ENCODE measurements around the gene SAA1.

Gene SAA1

DNA sequence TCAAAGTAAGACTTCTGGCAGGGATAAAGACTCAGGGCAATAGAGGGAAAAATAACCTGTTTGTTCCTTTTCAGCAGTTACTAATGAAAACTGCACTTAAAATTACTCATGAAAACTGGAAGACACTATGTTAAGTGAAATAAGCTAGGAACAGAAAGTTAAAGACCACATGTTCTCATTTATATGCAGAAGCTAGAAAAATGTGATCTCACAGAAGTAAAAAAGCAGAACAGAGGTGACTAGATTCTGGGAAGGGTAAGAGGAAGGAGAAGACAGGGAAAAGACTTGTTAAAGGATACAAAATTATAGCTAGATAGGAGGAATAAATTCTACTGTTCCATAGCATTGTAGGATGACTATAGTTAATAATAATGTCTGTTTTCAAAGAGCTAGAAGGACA lies 33.7 kb downstream of the SAA1 start:
- DNase-seq (ENCODE audit: low read depth, low spot score), result no peak
- no peak overlapping the region for H3K4me3 ChIP-seq (ENCODE audit: low read length)

DNA sequence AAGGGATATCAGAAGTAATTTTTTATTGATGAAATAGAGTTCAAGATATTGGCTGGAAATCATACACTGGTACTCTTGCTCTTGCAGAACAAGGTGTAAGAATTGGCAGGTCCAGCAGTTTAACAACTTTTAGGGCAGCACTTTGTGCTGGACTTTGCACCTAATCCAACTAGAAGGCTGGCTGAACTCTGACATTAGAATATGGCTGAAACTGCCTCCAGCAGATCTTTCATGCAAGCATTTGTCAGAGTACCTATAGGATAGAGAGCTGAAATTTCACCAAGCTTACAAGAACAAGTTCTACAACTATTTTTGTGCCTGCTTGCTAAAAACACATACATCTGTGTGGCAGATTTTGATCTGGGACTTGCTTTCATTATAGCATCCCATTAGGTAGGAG lies 38.7 kb downstream of the SAA1 start:
- H3K4me3 ChIP-seq (ENCODE audit: low read length), result no peak overlapping the region
- no peak for DNase-seq (ENCODE audit: low read depth, low spot score)

DNA sequence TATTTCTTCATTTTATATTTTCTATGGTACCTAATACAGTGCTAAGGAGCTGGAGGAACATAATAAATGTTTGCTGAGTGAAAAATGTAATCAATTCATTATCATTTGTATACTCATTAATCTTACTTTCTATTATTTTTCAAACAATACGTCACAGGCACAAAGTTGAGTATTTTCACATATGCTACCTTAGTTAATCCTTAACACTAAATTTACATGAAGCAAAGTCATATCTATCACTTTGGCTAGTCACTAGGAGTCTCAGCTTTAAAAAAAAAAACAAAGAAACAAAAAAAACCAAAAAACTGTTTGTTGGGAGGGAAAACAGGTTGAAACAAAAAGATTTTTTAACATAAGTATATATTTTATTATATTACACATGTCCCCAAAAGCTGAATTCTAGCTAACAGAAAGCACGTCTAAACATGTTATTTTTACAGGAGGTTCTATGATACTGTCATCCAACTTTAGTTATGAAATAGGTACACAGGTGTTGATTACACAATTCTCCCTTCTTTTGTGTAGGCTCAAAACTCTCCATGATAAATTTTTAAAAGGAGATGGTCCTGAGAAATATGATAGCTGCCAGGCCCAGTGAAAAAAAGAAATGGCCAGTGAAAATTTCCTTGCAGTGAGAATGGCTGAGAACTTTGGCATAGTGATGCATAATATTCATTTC lies 41.5 kb downstream of the SAA1 start:
- H3K4me3 ChIP-seq (ENCODE audit: low read length), result no peak overlapping the region
- DNase-seq (ENCODE audit: low read depth, low spot score), result no peak

DNA sequence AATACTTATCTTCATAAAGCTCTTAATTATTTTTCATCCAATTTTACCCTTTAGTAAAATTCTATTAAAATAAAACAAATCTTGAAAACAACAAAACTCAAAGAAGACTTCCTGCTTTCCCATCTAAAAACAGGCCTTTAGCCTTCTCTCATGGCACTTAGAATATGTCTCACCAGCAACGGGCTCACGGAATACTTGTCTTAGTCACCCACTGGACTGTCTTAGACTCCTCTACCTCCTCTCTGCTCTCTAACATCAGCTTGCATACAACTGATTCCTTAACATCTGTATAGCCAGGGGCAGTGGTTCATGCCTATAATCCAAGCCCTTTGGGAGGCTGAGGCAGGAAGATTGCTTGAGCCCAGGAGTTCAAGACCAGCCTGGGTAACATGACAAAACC lies 42.2 kb downstream of the SAA1 start:
- DNase-seq (ENCODE audit: low read depth, low spot score), result no peak
- no peak overlapping the region for H3K4me3 ChIP-seq (ENCODE audit: low read length)

DNA sequence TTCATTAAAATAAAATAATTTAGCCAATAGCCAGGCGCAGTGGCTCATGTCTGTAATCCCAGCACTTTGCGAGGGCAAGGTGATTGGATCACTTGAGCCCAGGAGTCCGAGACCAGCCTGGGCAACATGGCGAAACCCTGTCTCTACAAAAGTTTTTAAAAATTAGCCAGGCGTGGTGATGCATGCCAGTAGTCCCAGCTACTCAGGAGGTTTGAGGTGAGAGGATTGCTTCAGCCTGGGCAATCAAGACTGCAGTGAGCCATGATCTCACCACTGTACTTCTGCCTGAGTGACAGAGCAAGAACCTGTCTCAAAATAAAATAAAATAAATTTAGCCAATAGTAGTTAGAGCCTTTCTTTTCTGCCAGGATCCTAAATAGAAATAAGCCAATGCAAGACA lies 43.6 kb downstream of the SAA1 start:
- H3K4me3 ChIP-seq (ENCODE audit: low read length), result no peak overlapping the region
- no peak for DNase-seq (ENCODE audit: low read depth, low spot score)

DNA sequence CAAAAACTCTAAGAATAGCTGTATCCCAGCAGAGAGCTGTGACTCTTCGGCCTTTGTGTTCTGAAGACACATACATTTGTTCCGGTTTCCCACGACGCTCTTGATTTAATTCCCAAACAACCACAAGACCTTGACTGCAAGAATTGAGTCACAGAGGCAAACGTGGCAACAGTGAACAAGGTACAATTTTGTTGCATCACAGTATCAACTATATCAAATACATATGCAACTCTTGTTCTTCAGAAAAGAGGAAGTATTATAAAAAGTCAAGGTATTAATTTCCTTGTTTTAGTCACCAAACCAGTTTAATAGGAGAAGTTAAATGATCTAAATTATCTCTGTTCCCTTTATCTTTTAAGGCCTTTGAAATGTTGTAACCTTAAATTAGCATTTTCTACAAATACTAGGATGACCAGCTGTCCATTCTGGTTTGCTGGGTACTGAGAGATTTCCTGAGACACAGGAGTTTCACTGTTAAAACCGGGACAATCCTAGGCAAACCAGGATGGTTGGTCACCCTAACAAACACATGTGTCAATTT lies 44.8 kb downstream of the SAA1 start:
- no peak overlapping the region for H3K4me3 ChIP-seq (ENCODE audit: low read length)
- DNase-seq (ENCODE audit: low read depth, low spot score), result no peak

DNA sequence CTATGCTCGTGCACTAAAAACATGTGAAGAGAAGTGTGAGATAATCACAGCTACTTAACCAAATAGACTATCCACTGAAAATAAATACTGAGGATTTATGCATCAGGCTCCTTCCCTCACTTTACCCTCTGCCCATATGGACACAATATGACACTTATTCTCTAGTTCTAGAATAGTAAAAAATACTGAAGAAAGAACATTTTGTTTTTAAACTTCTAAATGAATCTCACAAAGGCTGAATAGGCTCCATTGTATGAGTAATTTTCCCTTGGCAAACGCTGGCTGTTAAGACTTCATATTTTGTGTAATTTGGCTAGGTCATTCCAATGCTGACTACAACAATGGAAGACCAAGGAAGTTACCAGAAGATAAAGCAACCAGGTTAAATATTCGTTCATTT lies 45.9 kb downstream of the SAA1 start:
- H3K4me3 ChIP-seq (ENCODE audit: low read length), result no peak overlapping the region
- DNase-seq (ENCODE audit: low read depth, low spot score), result no peak

DNA sequence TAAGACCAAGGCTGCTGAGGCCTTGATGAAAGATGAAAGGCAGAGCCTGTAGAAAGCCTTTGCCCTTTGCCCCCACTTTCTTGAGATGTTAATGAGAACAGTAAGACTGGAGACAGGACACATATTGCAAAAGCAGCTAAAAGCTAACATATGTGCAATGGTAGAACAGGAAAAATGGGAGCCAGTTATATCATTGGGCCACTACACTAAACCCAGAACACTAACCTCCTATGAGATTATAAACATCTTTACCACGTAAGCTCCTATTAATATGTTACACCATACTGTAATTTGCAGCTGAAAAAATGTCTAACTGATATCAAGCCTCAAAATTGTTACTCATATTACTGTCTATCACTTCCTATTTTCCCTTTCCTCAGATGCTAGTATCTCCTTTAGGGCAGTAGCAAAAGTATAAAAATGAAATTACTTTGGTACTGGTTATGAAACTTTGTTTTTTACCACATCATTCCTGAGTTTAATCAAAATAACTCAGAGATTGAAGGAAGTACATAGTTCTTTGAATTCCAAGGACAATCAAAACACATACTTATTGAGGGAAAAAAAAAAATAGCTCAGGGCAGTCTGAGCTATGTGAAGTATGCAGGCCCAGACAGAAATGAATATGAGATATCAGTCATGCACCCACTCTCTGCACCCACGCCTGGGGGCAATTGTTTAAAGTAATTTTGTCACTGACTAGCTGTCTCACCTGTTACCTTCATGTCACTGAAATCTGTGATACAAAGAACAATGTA lies 46.8 kb downstream of the SAA1 start:
- no peak overlapping the region for H3K4me3 ChIP-seq (ENCODE audit: low read length)
- DNase-seq (ENCODE audit: low read depth, low spot score), result no peak

DNA sequence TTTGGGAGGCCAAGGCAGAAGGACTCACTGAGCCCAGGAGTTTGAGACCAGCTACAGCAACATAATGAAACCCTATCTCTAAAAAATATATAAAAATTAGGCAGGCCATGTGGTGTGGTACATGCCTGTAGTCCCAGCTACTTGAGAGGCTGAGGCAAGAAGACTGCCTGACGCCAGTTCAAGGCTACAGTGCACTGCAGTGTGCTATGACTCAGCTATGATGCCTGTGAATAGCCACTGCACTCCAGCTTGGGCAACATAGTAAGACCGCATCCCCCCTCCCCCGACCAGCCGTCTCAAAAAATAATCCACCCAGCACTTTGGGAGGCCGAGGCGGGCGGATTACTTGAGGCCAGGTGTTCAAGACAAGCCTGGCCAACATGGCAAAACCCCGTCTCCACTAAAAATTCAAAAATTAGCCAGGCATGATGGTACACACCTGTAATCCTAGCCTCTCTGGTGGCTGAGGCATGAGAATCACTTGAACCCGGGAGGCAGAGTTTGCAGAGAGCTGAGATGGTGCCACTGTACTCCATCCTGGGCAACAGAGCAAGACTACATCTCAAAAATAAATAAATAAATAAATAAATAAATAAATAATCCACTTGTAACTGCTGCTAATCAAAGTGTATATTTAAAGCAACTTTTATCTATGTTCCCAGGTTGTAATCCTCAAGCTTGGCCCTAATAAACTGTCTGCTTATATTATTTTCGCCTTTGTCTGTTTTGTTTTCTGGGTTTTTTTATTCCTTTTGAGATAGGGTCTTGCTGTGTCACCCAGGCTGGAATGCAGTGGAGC lies 48.1 kb downstream of the SAA1 start:
- no peak for DNase-seq (ENCODE audit: low read depth, low spot score)
- no peak overlapping the region for H3K4me3 ChIP-seq (ENCODE audit: low read length)

DNA sequence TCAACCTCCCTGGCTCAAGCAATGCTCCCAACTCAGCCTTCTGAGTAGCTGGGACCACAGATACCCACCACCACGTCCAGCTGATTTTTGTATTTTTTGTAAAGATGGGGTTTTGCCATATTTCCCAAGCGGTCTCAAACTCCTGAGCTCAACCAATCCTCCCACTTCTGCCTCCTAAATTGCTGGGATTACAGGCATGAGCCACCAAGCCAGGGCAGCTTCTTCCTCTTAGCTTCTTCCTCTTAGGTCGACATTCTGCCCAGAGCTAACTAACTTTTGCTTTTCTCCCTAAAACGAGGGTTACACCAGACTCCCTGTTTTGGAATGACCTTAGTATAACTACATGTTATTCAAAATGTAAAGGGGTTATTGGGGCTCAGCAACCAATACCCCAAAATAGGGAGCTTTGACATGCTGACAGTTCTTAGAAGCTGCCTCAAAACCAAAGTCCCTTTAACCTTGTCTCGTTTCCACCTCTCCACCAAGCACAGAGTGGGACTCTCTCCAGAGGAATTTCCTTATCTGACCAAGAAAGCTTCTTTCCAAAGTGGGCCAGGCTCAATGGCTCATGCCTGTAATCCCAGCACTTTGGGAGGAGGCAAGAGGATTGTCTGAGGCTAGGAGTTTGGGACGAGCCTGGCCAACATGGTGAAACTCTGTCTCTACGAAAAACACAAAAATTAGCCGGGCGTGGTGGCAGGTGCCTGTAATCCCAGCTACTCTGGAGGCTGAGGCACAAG lies 48.9 kb downstream of the SAA1 start:
- no peak for DNase-seq (ENCODE audit: low read depth, low spot score)
- no peak overlapping the region for H3K4me3 ChIP-seq (ENCODE audit: low read length)

DNA sequence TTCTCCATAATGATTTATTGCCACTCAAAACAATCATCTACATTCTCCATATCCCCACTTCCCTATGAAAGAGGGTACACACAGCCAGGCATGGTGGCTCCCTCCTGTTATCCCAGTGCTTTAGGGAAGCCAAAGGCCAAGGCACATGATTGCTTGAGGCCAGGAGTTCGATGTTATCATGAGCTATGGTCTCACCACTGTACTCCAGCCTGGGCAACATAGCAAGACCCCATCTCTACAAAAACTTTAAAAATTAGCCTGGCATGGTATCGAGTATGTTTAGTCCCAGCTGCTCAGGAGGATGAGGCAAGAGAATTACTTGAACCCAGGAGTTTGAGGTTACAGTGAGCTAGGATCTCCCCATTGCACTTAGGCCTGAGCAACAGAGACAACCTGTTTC lies 49.8 kb downstream of the SAA1 start:
- DNase-seq (ENCODE audit: low read depth, low spot score), result no peak
- no peak overlapping the region for H3K4me3 ChIP-seq (ENCODE audit: low read length)

DNA sequence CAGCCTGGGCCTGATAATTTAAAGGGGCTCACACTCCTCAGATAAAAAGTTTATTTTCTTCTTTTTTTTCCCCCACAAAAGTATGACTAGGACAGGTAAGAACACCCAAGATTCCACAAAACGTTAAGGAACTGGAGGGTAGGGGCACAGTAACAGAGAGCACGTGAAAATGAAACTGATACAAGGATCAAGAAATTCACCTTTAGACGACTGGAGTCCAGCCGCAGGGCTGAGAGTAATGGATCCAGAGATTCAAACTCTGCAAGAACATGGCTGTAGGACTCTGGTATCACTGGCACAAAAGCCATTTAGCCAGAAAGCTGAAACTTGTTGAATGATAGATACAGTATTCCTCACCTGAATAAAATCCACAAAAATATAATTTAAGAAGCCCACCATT lies 51.5 kb downstream of the SAA1 start:
- DNase-seq (ENCODE audit: low read depth, low spot score), result no peak
- H3K4me3 ChIP-seq (ENCODE audit: low read length), result no peak overlapping the region

All from Jurkat, Clone E6-1 (cell line).